Panc1 (cell line): Measurements from ENCODE around the gene ZBTB8A. TPM values are rescaled to one million over a fixed set of nuclear protein-coding genes. Genes with fewer than 3 reads are reported as not detected.

ENCODE experiments used
- ATAC-seq: fragments of 200-7000 bp; cut with Tn5 transposase; 2 replicates; pipeline ENCODE4 v1.9.1; 2020; ENCODE audit warnings: mild to moderate bottlenecking, moderate library complexity
- BruUV-seq: library from RNA; stranded (reverse); fragments of 400-500 nt; replicated peaks from 2 replicates; lab custom pipeline; 2021; lab: Mats Ljungman, UMichigan
- CTCF ChIA-PET: fragments of 300-600 bp; sonication (Branson Sonifier 250); formaldehyde crosslinking; loops from one replicate; lab custom pipeline; 2022; ENCODE audit warnings: antibody characterized with exemption; lab: Charles Lee
- POLR2A ChIA-PET: fragments of 300-600 bp; sonication (Branson Sonifier 250); formaldehyde crosslinking; loops from one replicate; lab custom pipeline; 2022; ENCODE audit warnings: antibody characterized with exemption; lab: Charles Lee
- DNase-seq: peaks from one replicate; pipeline ENCODE4 v3.0.0-alpha.2; 2010; ENCODE audit warnings: low read depth, low spot score
- H3K27ac ChIP-seq: 2 replicates; pipeline ENCODE4 v1.5.1; 2011; ENCODE audit warnings: mild to moderate bottlenecking, low read length, inconsistent platforms
- H3K27me3 ChIP-seq: fragments of 200-500 bp; sonication (Bioruptor generic); 2 replicates; pipeline ENCODE4 v1.6.0; 2014; ENCODE audit warnings: low read length, inconsistent platforms; ENCODE audit not compliant: control insufficient read depth, insufficient read depth
- H3K36me3 ChIP-seq: fragments of 200-500 bp; sonication (Bioruptor generic); 2 replicates; pipeline ENCODE4 v1.5.1; 2014; ENCODE audit warnings: inconsistent platforms, mild to moderate bottlenecking, low read length, moderate library complexity; ENCODE audit not compliant: control insufficient read depth, insufficient read depth
- H3K4me1 ChIP-seq: 2 replicates; pipeline ENCODE4 v1.5.1; 2011; ENCODE audit warnings: inconsistent platforms, mild to moderate bottlenecking, low read length, moderate library complexity; ENCODE audit not compliant: control insufficient read depth, insufficient read depth
- H3K4me3 ChIP-seq, 2 experiments: 2 replicates each; pipeline ENCODE4 v1.5.1; 2011 to 2012; ENCODE audit warnings: low read depth in 2 of 2, low read length in 2 of 2, mild to moderate bottlenecking in 2 of 2, inconsistent platforms in 1 of 2, moderate library complexity in 1 of 2
- H3K9me3 ChIP-seq: fragments of 200-500 bp; sonication (Bioruptor generic); 2 replicates; pipeline ENCODE4 v1.5.1; 2014; ENCODE audit warnings: low read depth, mild to moderate bottlenecking, inconsistent platforms, low read length, moderate library complexity; ENCODE audit not compliant: control insufficient read depth, insufficient read depth
- POLR2AphosphoS5 ChIP-seq: IDR thresholded peaks from 2 replicates; pipeline ENCODE4 v1.6.1; 2012; ENCODE audit warnings: mild to moderate bottlenecking, low read depth, low read length, moderate library complexity
- SIN3A ChIP-seq: IDR thresholded peaks from 2 replicates; pipeline ENCODE4 v1.6.1; 2012; ENCODE audit warnings: low read depth, mild to moderate bottlenecking, low read length, moderate library complexity, borderline replicate concordance; ENCODE audit not compliant: insufficient read depth
- TCF7L2 ChIP-seq: IDR thresholded peaks from 2 replicates; pipeline ENCODE4 v1.6.1; 2011; ENCODE audit warnings: mild to moderate bottlenecking, low read depth, low read length, inconsistent platforms
- in situ Hi-C: cut with HindIII; loops from 2 replicates; pipeline ENCODE4 v1.10.0; 2016; ENCODE audit warnings: low sequenced_read_pairs, low pct_unique_long_range_greater_than_20kb
- intact Hi-C: fragments of 100-400 bp; cut with micrococcal nuclease; formaldehyde crosslinking; loops from one replicate; pipeline ENCODE4 v1.10.0; 2022; ENCODE audit not compliant: unreplicated experiment
- total RNA-seq: library from RNA; stranded (reverse); gene quantifications from one replicate; pipeline ENCODE4 v1.2.1, GENCODE V29; 2021; ENCODE audit not compliant: unreplicated experiment
- TF ChIP-seq, protein P1 (sequence below): fragments of 450-650 bp; IDR thresholded peaks from 2 replicates; pipeline ENCODE4 v1.5.1; 2017; ENCODE audit warnings: mild to moderate bottlenecking
- TF ChIP-seq, protein P2 (sequence below), 2 experiments: IDR thresholded peaks; 2 replicates each; pipeline ENCODE4 v1.6.1; 2011 to 2012; ENCODE audit warnings: low read depth in 2 of 2, control low read depth in 1 of 2, low read length in 1 of 2, mild to moderate bottlenecking in 1 of 2, moderate library complexity in 1 of 2; ENCODE audit not compliant: insufficient read depth in 1 of 2

The ZBTB8A gene
- total RNA-seq, 1 experiment from 2014 or later = 6.5 TPM

DNA sequence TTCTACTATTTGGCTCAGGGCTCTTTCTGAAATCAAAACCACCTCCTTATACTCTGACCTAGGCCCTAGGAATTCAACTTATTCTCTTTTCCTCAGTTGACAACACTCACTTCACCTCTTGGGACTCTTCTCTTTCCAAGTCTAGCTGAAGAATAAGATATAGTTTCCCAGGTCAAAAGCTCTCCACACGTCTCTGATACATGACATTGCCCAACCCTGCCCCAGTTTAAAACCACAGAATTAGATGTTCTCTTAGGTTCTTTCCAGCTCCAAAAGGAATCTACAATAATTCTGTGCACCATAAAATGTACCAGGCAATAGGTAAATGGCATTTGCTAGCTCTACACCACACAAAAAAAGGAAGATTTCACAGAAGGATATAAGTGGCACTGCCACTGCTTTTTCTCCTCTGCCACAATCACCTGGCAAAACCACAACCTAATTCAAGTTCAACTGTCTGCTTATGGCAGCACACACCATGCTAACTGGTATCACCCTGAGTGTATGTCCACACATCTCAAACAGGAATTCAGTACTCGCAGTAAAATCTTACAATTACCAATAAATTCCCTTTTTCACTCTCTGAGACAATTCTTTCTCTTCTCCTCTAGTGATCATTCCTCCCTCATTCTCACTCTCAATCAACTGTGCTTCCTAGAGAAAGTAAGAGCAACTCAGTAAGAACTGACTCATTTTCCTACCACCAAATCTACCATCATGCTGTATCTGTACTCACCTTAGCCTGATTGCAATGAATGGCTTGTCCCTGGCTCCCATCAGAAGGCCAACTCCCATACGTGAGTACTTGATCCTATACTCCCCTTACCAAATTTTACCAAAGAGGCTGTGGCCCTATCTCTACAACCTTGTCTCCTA is 83.8 kb downstream of the ZBTB8A start:
- Histone ChIP-seq H3K36me3 (peaks cover 3% of the 10 kb centered on the region), H3K4me1 (no peaks in the 10 kb centered on the region), H3K27ac (no peak overlapping the region), H3K9me3 (no peaks in the 10 kb centered on the region), H3K4me3 (no peak overlapping the region), H3K27me3 (no peaks in the 10 kb centered on the region)
- intact Hi-C loops (no loop called here), in situ Hi-C loops (no loop called here)
- ChIA-PET CTCF (no interaction called here), POLR2A (interaction anchor here (0.7 kb wide), 1 partner anchor 287 kb away, joined by 4 read pairs; no protein-coding TSS in a partner anchor)
- no TSS peak for BruUV-seq
- no peak for TF ChIP-seq POLR2AphosphoS5
- TF ChIP-seq, protein P1, sequence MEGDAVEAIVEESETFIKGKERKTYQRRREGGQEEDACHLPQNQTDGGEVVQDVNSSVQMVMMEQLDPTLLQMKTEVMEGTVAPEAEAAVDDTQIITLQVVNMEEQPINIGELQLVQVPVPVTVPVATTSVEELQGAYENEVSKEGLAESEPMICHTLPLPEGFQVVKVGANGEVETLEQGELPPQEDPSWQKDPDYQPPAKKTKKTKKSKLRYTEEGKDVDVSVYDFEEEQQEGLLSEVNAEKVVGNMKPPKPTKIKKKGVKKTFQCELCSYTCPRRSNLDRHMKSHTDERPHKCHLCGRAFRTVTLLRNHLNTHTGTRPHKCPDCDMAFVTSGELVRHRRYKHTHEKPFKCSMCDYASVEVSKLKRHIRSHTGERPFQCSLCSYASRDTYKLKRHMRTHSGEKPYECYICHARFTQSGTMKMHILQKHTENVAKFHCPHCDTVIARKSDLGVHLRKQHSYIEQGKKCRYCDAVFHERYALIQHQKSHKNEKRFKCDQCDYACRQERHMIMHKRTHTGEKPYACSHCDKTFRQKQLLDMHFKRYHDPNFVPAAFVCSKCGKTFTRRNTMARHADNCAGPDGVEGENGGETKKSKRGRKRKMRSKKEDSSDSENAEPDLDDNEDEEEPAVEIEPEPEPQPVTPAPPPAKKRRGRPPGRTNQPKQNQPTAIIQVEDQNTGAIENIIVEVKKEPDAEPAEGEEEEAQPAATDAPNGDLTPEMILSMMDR = no peak
- TF ChIP-seq TCF7L2 = no peak
- no peak for TF ChIP-seq SIN3A
- TF ChIP-seq, protein P2, sequence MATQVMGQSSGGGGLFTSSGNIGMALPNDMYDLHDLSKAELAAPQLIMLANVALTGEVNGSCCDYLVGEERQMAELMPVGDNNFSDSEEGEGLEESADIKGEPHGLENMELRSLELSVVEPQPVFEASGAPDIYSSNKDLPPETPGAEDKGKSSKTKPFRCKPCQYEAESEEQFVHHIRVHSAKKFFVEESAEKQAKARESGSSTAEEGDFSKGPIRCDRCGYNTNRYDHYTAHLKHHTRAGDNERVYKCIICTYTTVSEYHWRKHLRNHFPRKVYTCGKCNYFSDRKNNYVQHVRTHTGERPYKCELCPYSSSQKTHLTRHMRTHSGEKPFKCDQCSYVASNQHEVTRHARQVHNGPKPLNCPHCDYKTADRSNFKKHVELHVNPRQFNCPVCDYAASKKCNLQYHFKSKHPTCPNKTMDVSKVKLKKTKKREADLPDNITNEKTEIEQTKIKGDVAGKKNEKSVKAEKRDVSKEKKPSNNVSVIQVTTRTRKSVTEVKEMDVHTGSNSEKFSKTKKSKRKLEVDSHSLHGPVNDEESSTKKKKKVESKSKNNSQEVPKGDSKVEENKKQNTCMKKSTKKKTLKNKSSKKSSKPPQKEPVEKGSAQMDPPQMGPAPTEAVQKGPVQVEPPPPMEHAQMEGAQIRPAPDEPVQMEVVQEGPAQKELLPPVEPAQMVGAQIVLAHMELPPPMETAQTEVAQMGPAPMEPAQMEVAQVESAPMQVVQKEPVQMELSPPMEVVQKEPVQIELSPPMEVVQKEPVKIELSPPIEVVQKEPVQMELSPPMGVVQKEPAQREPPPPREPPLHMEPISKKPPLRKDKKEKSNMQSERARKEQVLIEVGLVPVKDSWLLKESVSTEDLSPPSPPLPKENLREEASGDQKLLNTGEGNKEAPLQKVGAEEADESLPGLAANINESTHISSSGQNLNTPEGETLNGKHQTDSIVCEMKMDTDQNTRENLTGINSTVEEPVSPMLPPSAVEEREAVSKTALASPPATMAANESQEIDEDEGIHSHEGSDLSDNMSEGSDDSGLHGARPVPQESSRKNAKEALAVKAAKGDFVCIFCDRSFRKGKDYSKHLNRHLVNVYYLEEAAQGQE (IDR thresholded peaks at IDR 0.05; ENCODE audit: insufficient read depth in 1 of 2, low read depth in 2 of 2, low read length in 1 of 2) = no peak
- 0 out of 2 replicates have a peak, but pooled peaks have one; percentile 47 for ATAC-seq
- no peak for DNase-seq

DNA sequence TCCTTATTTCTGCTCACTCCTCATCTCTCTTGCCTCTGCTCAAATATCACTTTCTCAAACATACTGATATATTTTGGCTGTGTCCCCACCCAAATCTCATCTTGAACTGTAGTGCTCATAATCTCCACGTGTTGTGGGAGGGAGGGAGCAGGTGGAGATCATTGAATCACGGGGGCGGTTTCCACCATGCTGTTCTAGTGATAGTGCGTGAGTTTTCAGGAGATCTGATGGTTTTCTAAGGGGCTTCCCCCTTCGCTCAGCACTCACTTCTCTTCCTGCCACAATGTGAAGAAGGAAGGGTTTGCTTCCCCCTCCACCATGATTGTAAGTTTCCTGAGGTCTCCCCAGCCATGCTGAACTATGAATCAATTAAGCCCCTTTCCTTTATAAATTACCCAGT is 84.5 kb downstream of the ZBTB8A start:
- Histone ChIP-seq H3K27ac (no peak overlapping the region), H3K4me1 (no peaks in the 10 kb centered on the region), H3K27me3 (no peaks in the 10 kb centered on the region), H3K4me3 (no peak overlapping the region), H3K36me3 (peaks cover 3% of the 10 kb centered on the region), H3K9me3 (no peaks in the 10 kb centered on the region)
- in situ Hi-C loops = no loop called here
- intact Hi-C loops = no loop called here
- CTCF ChIA-PET = no interaction called here
- no TSS peak for BruUV-seq
- TF ChIP-seq, protein P1 = no peak
- no peak for TF ChIP-seq TCF7L2
- TF ChIP-seq SIN3A = no peak
- TF ChIP-seq, protein P2 (IDR thresholded peaks at IDR 0.05; ENCODE audit: insufficient read depth in 1 of 2, low read depth in 2 of 2, low read length in 1 of 2) = no peak
- no peak for TF ChIP-seq POLR2AphosphoS5
- no peak for ATAC-seq
- POLR2A ChIA-PET = no interaction called here
- DNase-seq = no peak
